B cell (primary cell): ENCODE measurements around the gene PHIP. TPM values are rescaled to one million over a fixed set of nuclear protein-coding genes. Genes with fewer than 3 reads are reported as not detected.

Source experiments
- ATAC-seq: fragments of 200-7000 bp; cut with Tn5 transposase; one replicate; pipeline ENCODE4 v1.10.0; 2021; ENCODE audit warnings: low read depth, mild to moderate bottlenecking, moderate number of reproducible peaks, moderate library complexity
- CTCF ChIA-PET: fragments of 350-600 bp; sonication (Branson Sonifier 250); formaldehyde crosslinking; loops from one replicate; lab custom pipeline; 2021; ENCODE audit warnings: antibody characterized with exemption, inconsistent platforms; lab: Charles Lee
- POLR2A ChIA-PET: fragments of 350-600 bp; sonication (Branson Sonifier 250); formaldehyde crosslinking; loops from one replicate; lab custom pipeline; 2021; ENCODE audit warnings: antibody characterized with exemption; lab: Charles Lee
- DNase-seq: peaks from one replicate; pipeline ENCODE4 v3.0.0; 2013
- H2AFZ ChIP-seq: 2 replicates; pipeline ENCODE4 v1.6.1; 2012; ENCODE audit warnings: mild to moderate bottlenecking, low read depth, low read length; ENCODE audit not compliant: insufficient read depth, poor library complexity, severe bottlenecking
- H3K27ac ChIP-seq, 2 donors: 1 replicate in 1 of 2; 2 replicates in 1 of 2; pipeline ENCODE4 v1.5.1; 2012 to 2013; ENCODE audit warnings: low read length in 2 of 2, mild to moderate bottlenecking in 2 of 2, moderate library complexity in 1 of 2
- H3K27me3 ChIP-seq, 4 experiments: fragments of 200-600 bp in 1 of 4; sonication (generic) in 1 of 4; replicated peaks in 1 of 4; 1 replicate in 2 of 4; 2 replicates in 2 of 4; pipeline versions ENCODE4 v1.6.1 to v1.7.0; 2013 to 2016; ENCODE audit warnings: low read length in 3 of 4, mild to moderate bottlenecking in 2 of 4, mixed read lengths in 1 of 4, moderate library complexity in 1 of 4; ENCODE audit not compliant: insufficient read depth in 4 of 4, control insufficient read depth in 3 of 4; ENCODE audit errors: control extremely low read depth in 1 of 4
- H3K36me3 ChIP-seq, 2 experiments: replicated peaks in 1 of 2; 1 replicate in 1 of 2; 2 replicates in 1 of 2; pipeline versions ENCODE4 v1.6.1 to v1.7.1; 2013; ENCODE audit warnings: low read length in 1 of 2; ENCODE audit not compliant: insufficient read depth in 2 of 2, control insufficient read depth in 1 of 2; ENCODE audit errors: control extremely low read depth in 1 of 2, extremely low read depth in 1 of 2
- H3K4me1 ChIP-seq, 2 donors: fragments of 200-600 bp in 1 of 2; sonication (generic) in 1 of 2; 1 replicate in 1 of 2; 2 replicates in 1 of 2; pipeline versions ENCODE4 v1.5.1 to v1.6.1; 2013 to 2017; ENCODE audit warnings: low read length in 2 of 2; ENCODE audit not compliant: control insufficient read depth in 2 of 2, insufficient read depth in 2 of 2
- H3K4me2 ChIP-seq: replicated peaks from 2 replicates; pipeline ENCODE3; 2012; ENCODE audit warnings: mild to moderate bottlenecking, low read depth, low read length; ENCODE audit not compliant: poor library complexity, severe bottlenecking
- H3K4me3 ChIP-seq, 5 experiments: fragments of 200-600 bp in 1 of 5; sonication (generic) in 1 of 5; 1 replicate in 3 of 5; 2 replicates in 2 of 5; pipeline versions ENCODE4 v1.5.1 to v1.7.0; 2011 to 2016; ENCODE audit warnings: low read length in 4 of 5, mild to moderate bottlenecking in 4 of 5, low read depth in 2 of 5, control low read depth in 1 of 5, moderate library complexity in 1 of 5; ENCODE audit not compliant: insufficient read depth in 1 of 5; ENCODE audit errors: control extremely low read depth in 1 of 5, extremely low read depth in 1 of 5
- H3K79me2 ChIP-seq: fragments of 200-600 bp; sonication (generic); one replicate; pipeline ENCODE4 v1.6.0; 2016; ENCODE audit warnings: low read length; ENCODE audit not compliant: control insufficient read depth, insufficient read depth
- H3K9ac ChIP-seq: fragments of 200-600 bp; sonication (generic); 2 replicates; pipeline ENCODE4 v1.6.1; 2017; ENCODE audit warnings: mild to moderate bottlenecking, low read length, moderate library complexity
- H3K9me3 ChIP-seq, 3 donors: one replicate each; pipeline versions ENCODE4 v1.6.1 to v1.7.1; 2013; ENCODE audit warnings: low read length in 2 of 3; ENCODE audit not compliant: control insufficient read depth in 2 of 3, insufficient read depth in 1 of 3; ENCODE audit errors: control extremely low read depth in 1 of 3
- H4K20me1 ChIP-seq: 2 replicates; pipeline ENCODE4 v1.6.0; 2012; ENCODE audit warnings: mild to moderate bottlenecking, low read length; ENCODE audit not compliant: insufficient read depth, control insufficient read depth, poor library complexity, severe bottlenecking
- H3K27ac Mint-ChIP-seq: one replicate; pipeline ENCODE4 v1.8.0; 2021; ENCODE audit warnings: mixed read lengths
- H3K27me3 Mint-ChIP-seq: one replicate; pipeline ENCODE4 v1.8.0; 2021; ENCODE audit warnings: mixed read lengths
- H3K4me1 Mint-ChIP-seq: one replicate; pipeline ENCODE4 v1.8.0; 2021; ENCODE audit warnings: mixed read lengths
- H3K4me3 Mint-ChIP-seq: one replicate; pipeline ENCODE4 v1.8.0; 2021; ENCODE audit warnings: mixed read lengths
- H3K9me3 Mint-ChIP-seq: one replicate; pipeline ENCODE4 v1.8.0; 2022; ENCODE audit warnings: mixed read lengths; ENCODE audit not compliant: insufficient read depth
- CTCF ChIP-seq: fragments of 200-600 bp; IDR thresholded peaks from one replicate; pipeline ENCODE4 v1.8.0; 2022; ENCODE audit warnings: antibody characterized with exemption, mild to moderate bottlenecking
- EZH2 ChIP-seq: IDR thresholded peaks from 2 replicates; pipeline ENCODE4 v1.6.1; 2012; ENCODE audit warnings: borderline replicate concordance, low read depth, mild to moderate bottlenecking, moderate library complexity, low read length; ENCODE audit not compliant: insufficient read depth, poor library complexity, severe bottlenecking
- intact Hi-C: fragments of 100-400 bp; cut with micrococcal nuclease; formaldehyde crosslinking; loops from one replicate; pipeline ENCODE4 v1.10.0; 2022
- polyA plus RNA-seq: library from polyadenylated mRNA; depleted of rRNA; stranded (reverse); fragments of >200 nt; gene quantifications from 2 replicates; pipeline ENCODE4 v1.2.3, GENCODE V29; 2012
- total RNA-seq, 2 donors: library from RNA; stranded (reverse); fragments of 120-200 nt in 1 of 2; gene quantifications; 1 replicate in 1 of 2; 2 replicates in 1 of 2; pipeline versions ENCODE4 v1.2.3 to v1.2.4, GENCODE V29; 2013 to 2022

Gene PHIP
- total and polyA plus RNA-seq, 2 donors (not counting 1 experiment from before 2014, with no cell fraction given), result 7.4 to 52.7 TPM

DNA sequence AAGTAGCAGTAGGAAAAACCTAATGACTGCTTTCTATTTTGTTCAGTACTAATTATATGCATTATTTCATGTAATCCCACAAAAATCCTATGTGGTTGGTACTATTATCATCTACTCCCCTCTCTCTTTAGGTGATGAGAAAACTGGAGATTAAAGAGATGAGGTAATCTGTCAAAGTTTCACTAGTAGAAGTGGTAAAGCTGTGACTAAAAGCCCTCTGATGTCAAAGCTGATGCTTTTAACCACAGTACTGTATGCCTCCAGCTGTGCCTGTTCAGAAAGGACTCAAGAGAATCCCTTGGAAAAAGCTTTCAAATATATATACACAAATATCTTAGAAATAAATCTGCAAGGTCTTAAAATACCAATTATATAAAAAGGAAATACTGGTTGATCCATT lies 38.0 kb downstream of the PHIP start:
- no peaks in the 10 kb centered on the region for H3K9me3 Mint-ChIP-seq
- Histone ChIP-seq H3K27me3 (no peaks in the 10 kb centered on the region), H3K4me1 (peaks cover 0 to 5% of the 10 kb centered on the region in 2 donors), H3K79me2 (peaks cover 18% of the 10 kb centered on the region), H4K20me1 (no peaks in the 10 kb centered on the region), H3K9ac (no peak overlapping the region), H3K4me3 (no peak overlapping the region), H3K27ac (no peak overlapping the region), H2AFZ (no peak overlapping the region), H3K9me3 (no peaks in the 10 kb centered on the region), H3K36me3 (peaks cover 24 to 28% of the 10 kb centered on the region in 2 experiments), H3K4me2 (no peak overlapping the region)
- TF ChIP-seq CTCF, result no peak
- no peak for TF ChIP-seq EZH2
- H3K27me3 Mint-ChIP-seq, result no peaks in the 10 kb centered on the region
- H3K4me1 Mint-ChIP-seq, result peaks cover 26% of the 10 kb centered on the region
- no peak for DNase-seq
- ChIA-PET POLR2A (no interaction called here), CTCF (no interaction called here)
- H3K27ac Mint-ChIP-seq, result no peak overlapping the region
- no peak for ATAC-seq
- H3K4me3 Mint-ChIP-seq, result no peak overlapping the region
- intact Hi-C loops, result no loop called here

DNA sequence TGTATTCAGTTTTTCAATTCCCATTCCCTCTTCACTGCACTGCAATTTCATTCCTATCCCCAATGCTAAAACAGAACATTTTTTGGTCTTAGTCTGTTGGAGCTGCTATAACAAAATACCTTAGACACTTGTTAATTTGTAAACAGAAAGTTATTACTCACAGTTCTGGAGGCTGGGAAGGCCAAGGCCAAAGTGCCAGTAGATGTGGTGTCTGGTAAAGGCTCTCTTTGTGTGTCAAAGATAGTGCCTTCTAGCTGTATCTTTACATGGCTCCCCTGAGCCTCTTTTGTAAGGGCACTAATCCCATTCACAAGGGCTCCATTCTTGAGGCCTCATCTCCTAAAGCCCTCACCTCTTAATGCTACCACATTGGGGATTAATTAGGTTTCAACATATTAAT lies 40.0 kb downstream of the PHIP start:
- H3K27me3 Mint-ChIP-seq, result no peaks in the 10 kb centered on the region
- no peak overlapping the region for H3K4me3 ChIP-seq
- no peaks in the 10 kb centered on the region for H3K27me3 ChIP-seq
- H3K9me3 ChIP-seq, result no peaks in the 10 kb centered on the region
- peaks cover 17% of the 10 kb centered on the region for H3K79me2 ChIP-seq
- DNase-seq (no peak), ATAC-seq (no peak)
- H3K27ac Mint-ChIP-seq, result no peak overlapping the region
- H3K36me3 ChIP-seq, result peaks cover 26% of the 10 kb centered on the region in 2 experiments
- no peak overlapping the region for H3K9ac ChIP-seq
- TF ChIP-seq EZH2 (no peak), CTCF (no peak)
- H3K4me1 ChIP-seq, result peaks cover 0 to 4% of the 10 kb centered on the region in 2 donors
- ChIA-PET CTCF (no interaction called here), POLR2A (no interaction called here)
- peaks cover 2% of the 10 kb centered on the region for H4K20me1 ChIP-seq
- H3K4me2 ChIP-seq, result no peak overlapping the region
- no peaks in the 10 kb centered on the region for H3K9me3 Mint-ChIP-seq
- intact Hi-C loops, result no loop called here
- no peak overlapping the region for H3K27ac ChIP-seq
- peaks cover 17% of the 10 kb centered on the region for H3K4me1 Mint-ChIP-seq
- H2AFZ ChIP-seq, result no peak overlapping the region
- H3K4me3 Mint-ChIP-seq, result no peak overlapping the region
